HCT116 (cell line): Measurements from ENCODE around the gene AXL. TPM values are rescaled to one million over a fixed set of nuclear protein-coding genes. Genes with fewer than 3 reads are reported as not detected.
A peak's percentile ranks its signal among the peaks of the same experiment; 100 is the strongest.
"Not testable (repeated sequence)": the region's sequence is repeated elsewhere in the genome, so short reads cannot be mapped to it uniquely, and the experiment has no call there.

Experiments used
- ATAC-seq: fragments of 200-7000 bp; cut with Tn5 transposase; 2 replicates; pipeline ENCODE4 v1.9.1; 2020; ENCODE audit warnings: mild to moderate bottlenecking, moderate library complexity
- BruUV-seq: library from RNA; stranded (reverse); fragments of 400-500 nt; replicated peaks from 2 replicates; lab custom pipeline; 2021; lab: Mats Ljungman, UMichigan
- CTCF ChIA-PET: fragments of 300-600 bp; sonication (Branson Sonifier 250); formaldehyde crosslinking; loops from one replicate; lab custom pipeline; 2021; ENCODE audit warnings: antibody characterized with exemption; lab: Charles Lee
- POLR2A ChIA-PET: fragments of 300-600, 350-600 bp; sonication (Branson Sonifier 250); formaldehyde crosslinking; loops from one replicate; lab custom pipeline; 2021; ENCODE audit warnings: antibody characterized with exemption; lab: Charles Lee
- RAD21 ChIA-PET, 2 experiments: fragments of 300-600 bp; sonication (Branson Sonifier 250); formaldehyde crosslinking; loops; one replicate each; lab custom pipeline; 2023; ENCODE audit warnings: low total read pairs in 2 of 2; ENCODE audit not compliant: uncharacterized antibody in 2 of 2, unreplicated experiment in 2 of 2, low non-redundant PET in 1 of 2; lab: Charles Lee
- DNase-seq: peaks from one replicate; pipeline ENCODE4 v3.0.0-alpha.2; 2010; ENCODE audit warnings: low read depth, low spot score
- H2AFZ ChIP-seq: fragments of 200-600 bp; shearing (Covaris generic), sonication (generic); 2 replicates; pipeline ENCODE4 v1.6.1; 2017; ENCODE audit warnings: low read depth, mixed run types, mixed read lengths, antibody characterized with exemption, low read length; ENCODE audit not compliant: poor library complexity, severe bottlenecking
- H3K27ac ChIP-seq: 2 replicates; pipeline ENCODE4 v1.5.1; 2012; ENCODE audit warnings: low read depth, low read length
- H3K27me3 ChIP-seq: fragments of 200-600 bp; sonication (generic); 2 replicates; pipeline ENCODE4 v1.6.1; 2016; ENCODE audit warnings: mixed run types, low read length, mixed read lengths; ENCODE audit not compliant: insufficient read depth
- H3K36me3 ChIP-seq, 2 experiments: fragments of 200-500 bp in 1 of 2; fragments of 200-600 bp in 1 of 2; sonication (Bioruptor generic) in 1 of 2; sonication (generic) in 1 of 2; 2 replicates each; pipeline versions ENCODE4 v1.5.1 to v1.6.1; 2014 to 2016; ENCODE audit warnings: low read length in 2 of 2, inconsistent platforms in 1 of 2, mixed read lengths in 1 of 2, mixed run types in 1 of 2; ENCODE audit not compliant: insufficient read depth in 2 of 2, control insufficient read depth in 1 of 2
- H3K4me1 ChIP-seq, 2 experiments: fragments of 200-600 bp in 1 of 2; sonication (generic) in 1 of 2; 2 replicates each; pipeline versions ENCODE4 v1.5.1 to v1.6.1; 2012 to 2017; ENCODE audit warnings: low read length in 2 of 2, inconsistent platforms in 1 of 2, mild to moderate bottlenecking in 1 of 2, mixed read lengths in 1 of 2, mixed run types in 1 of 2, moderate library complexity in 1 of 2; ENCODE audit not compliant: insufficient read depth in 2 of 2, control insufficient read depth in 1 of 2
- H3K4me2 ChIP-seq: fragments of 200-600 bp; sonication (generic); 2 replicates; pipeline ENCODE4 v1.6.1; 2017; ENCODE audit warnings: mixed run types, low read length, mixed read lengths
- H3K4me3 ChIP-seq, 2 experiments: fragments of 200-600 bp in 1 of 2; sonication (generic) in 1 of 2; replicated peaks in 1 of 2; 2 replicates each; pipeline ENCODE4 v1.5.1; 2011 to 2016; ENCODE audit warnings: low read length in 2 of 2, control low read depth in 1 of 2, low read depth in 1 of 2, mild to moderate bottlenecking in 1 of 2, mixed read lengths in 1 of 2, mixed run types in 1 of 2
- H3K79me2 ChIP-seq: fragments of 200-600 bp; sonication (generic); 2 replicates; pipeline ENCODE4 v1.6.1; 2017; ENCODE audit warnings: mild to moderate bottlenecking, mixed run types, low read length, moderate library complexity, mixed read lengths; ENCODE audit not compliant: insufficient read depth
- H3K9ac ChIP-seq: fragments of 200-600 bp; sonication (generic); 2 replicates; pipeline ENCODE4 v1.6.1; 2016; ENCODE audit warnings: low read length, mixed read lengths
- H3K9me2 ChIP-seq: fragments of 200-600 bp; sonication (generic), shearing (Covaris generic); 2 replicates; pipeline ENCODE4 v1.6.1; 2017; ENCODE audit warnings: mixed run types, mild to moderate bottlenecking, moderate library complexity; ENCODE audit not compliant: insufficient read depth
- H3K9me3 ChIP-seq, 2 experiments: fragments of 200-500 bp in 1 of 2; fragments of 200-600 bp in 1 of 2; sonication (Bioruptor generic) in 1 of 2; sonication (generic) in 1 of 2; 2 replicates each; pipeline ENCODE4 v1.6.1; 2014 to 2017; ENCODE audit warnings: low read length in 2 of 2, mixed read lengths in 2 of 2, inconsistent platforms in 1 of 2, low read depth in 1 of 2, mild to moderate bottlenecking in 1 of 2, mixed run types in 1 of 2, moderate library complexity in 1 of 2; ENCODE audit not compliant: control insufficient read depth in 1 of 2, insufficient read depth in 1 of 2
- H4K20me1 ChIP-seq: fragments of 200-600 bp; sonication (generic), shearing (Covaris generic); 2 replicates; pipeline ENCODE4 v1.6.1; 2017; ENCODE audit warnings: mixed run types, mild to moderate bottlenecking, moderate library complexity; ENCODE audit not compliant: insufficient read depth
- ATF3 ChIP-seq: IDR thresholded peaks from 2 replicates; pipeline ENCODE4 v1.6.1; 2012
- CTCF ChIP-seq, 3 experiments: fragments of 200-600 bp in 1 of 3; sonication (generic) in 1 of 3; IDR thresholded peaks in 2 of 3; conservative IDR thresholded peaks in 1 of 3; 2 replicates each; pipeline ENCODE4 v1.5.1; 2012 to 2017; ENCODE audit warnings: low read depth in 2 of 3, low read length in 2 of 3, antibody characterized with exemption in 1 of 3, borderline replicate concordance in 1 of 3, control low read depth in 1 of 3, mild to moderate bottlenecking in 1 of 3, mixed read lengths in 1 of 3, mixed run types in 1 of 3, moderate library complexity in 1 of 3; ENCODE audit not compliant: insufficient read depth in 1 of 3
- EGR1 ChIP-seq: IDR thresholded peaks from 2 replicates; pipeline ENCODE4 v1.6.1; 2012; ENCODE audit warnings: low read depth
- EZH2phosphoT487 ChIP-seq: fragments of 200-600 bp; IDR thresholded peaks from 2 replicates; pipeline ENCODE4 v1.6.1; 2018; ENCODE audit warnings: antibody characterized with exemption, borderline replicate concordance
- FOSL1 ChIP-seq: IDR thresholded peaks from 2 replicates; pipeline ENCODE4 v1.6.1; 2012; ENCODE audit warnings: low read depth
- MAX ChIP-seq: IDR thresholded peaks from 2 replicates; pipeline ENCODE4 v1.6.1; 2012
- POLR2A ChIP-seq: IDR thresholded peaks from 2 replicates; pipeline ENCODE4 v1.7.0; 2011; ENCODE audit warnings: borderline replicate concordance; ENCODE audit not compliant: insufficient read depth, insufficient read length; ENCODE audit errors: extremely low read depth
- RAD21 ChIP-seq: IDR thresholded peaks from 2 replicates; pipeline ENCODE4 v1.6.1; 2012; ENCODE audit warnings: low read depth, mild to moderate bottlenecking
- TCF7L2 ChIP-seq: IDR thresholded peaks from 2 replicates; pipeline ENCODE4 v1.7.0; 2011; ENCODE audit warnings: borderline replicate concordance, inconsistent platforms; ENCODE audit not compliant: insufficient read depth, insufficient read length; ENCODE audit errors: extremely low read depth
- ZNF274 ChIP-seq: fragments of 200-500 bp; sonication (Bioruptor generic); IDR thresholded peaks from 2 replicates; pipeline ENCODE4 v1.6.1; 2014; ENCODE audit warnings: mild to moderate bottlenecking, low read depth, low read length, inconsistent platforms
- intact Hi-C: fragments of 100-400 bp; cut with micrococcal nuclease; formaldehyde crosslinking; loops from 2 replicates; pipeline ENCODE4 v1.10.0; 2022
- total RNA-seq: library from RNA; stranded (reverse); gene quantifications from one replicate; pipeline ENCODE4 v1.2.1, GENCODE V29; 2021; ENCODE audit not compliant: unreplicated experiment

The AXL gene
- total RNA-seq, 1 experiment from 2014 or later: 47.4 TPM

- H3K9me2 ChIP-seq, H3K9ac ChIP-seq, H3K4me3 ChIP-seq, H3K27me3 ChIP-seq, H3K79me2 ChIP-seq, H3K4me1 ChIP-seq, H3K27ac ChIP-seq, H3K9me3 ChIP-seq, H3K4me2 ChIP-seq, BruUV-seq, H4K20me1 ChIP-seq, H2AFZ ChIP-seq, H3K36me3 ChIP-seq: not testable (repeated sequence)
- POLR2A ChIA-PET: interaction anchor here (0.8 to 1.6 kb wide), 2 partner anchors 14 to 59 kb away, joined by 3 to 22 read pairs; partner anchors contain the start of gene HNRNPUL1
- RAD21 ChIA-PET: interaction anchor here (0.6 to 1.5 kb wide), 7 partner anchors 39 to 230 kb away, joined by 3 to 22 read pairs (median 4); partner anchors contain the start of gene HNRNPUL1 (in 1 of the 2)
- intact Hi-C loops: loop anchor here (1.0 kb wide), 2 partner anchors 58 to 104 kb away; no protein-coding TSS in a partner anchor
- ATAC-seq: peak; percentile 99
- DNase-seq: peak; percentile 75
- CTCF ChIA-PET: interaction anchor here (0.6 to 5.2 kb wide), 21 partner anchors 12 to 455 kb away, joined by 3 to 70 read pairs (median 3); partner anchors contain the start of genes AXL, B9D2, CYP2S1 and HNRNPUL1
- peak; percentile 89 to 94 (median 93) for TF ChIP-seq CTCF (IDR thresholded peaks at IDR 0.05 in 2 of 3, conservative IDR thresholded peaks at IDR 0.05 in 1 of 3; ENCODE audit: borderline replicate concordance in 1 of 3, insufficient read depth in 1 of 3, low read depth in 2 of 3, low read length in 2 of 3)
- peak; percentile 98 for TF ChIP-seq RAD21
Observed at GRCh38 chr19:41204338-41204737, 14.7 kb upstream of the AXL start.

- no peaks in the 10 kb centered on the region for H3K79me2 ChIP-seq
- no peak overlapping the region for H3K4me3 ChIP-seq
- BruUV-seq: no TSS peak
- RAD21 ChIA-PET: no interaction called here
- intact Hi-C loops: no loop called here
- H3K9me2 ChIP-seq: no peaks in the 10 kb centered on the region
- H3K9me3 ChIP-seq: no peaks in the 10 kb centered on the region
- H3K36me3 ChIP-seq: peaks cover 3 to 9% of the 10 kb centered on the region in 2 experiments; a peak in 3 of 4 replicates
- H3K4me1 ChIP-seq: 0 out of 4 replicates have a peak, but pooled peaks cover 0 to 3% of the 10 kb centered on the region in 2 experiments
- TF ChIP-seq EZH2phosphoT487 (no peak), MAX (peak; percentile 14; the same call in 1 of the 2 replicates), POLR2A (no peak), TCF7L2 (no peak), EGR1 (no peak), ATF3 (no peak), ZNF274 (no peak), FOSL1 (no peak), RAD21 (peak; percentile 35)
- POLR2A ChIA-PET: no interaction called here
- no peak for DNase-seq
- no peaks in the 10 kb centered on the region for H4K20me1 ChIP-seq
- no peak; the same call in 1 of the 2 replicates for ATAC-seq
- CTCF ChIA-PET: interaction anchor here (2.9 to 5.2 kb wide), 2 partner anchors 56 to 103 kb away, joined by 22 to 70 read pairs; partner anchors contain the start of gene HNRNPUL1
- no peaks in the 10 kb centered on the region for H3K27me3 ChIP-seq
- H3K4me2 ChIP-seq: no peak overlapping the region
- no peak overlapping the region for H2AFZ ChIP-seq
- H3K9ac ChIP-seq: no peak overlapping the region
- no peak overlapping the region for H3K27ac ChIP-seq
Observed at GRCh38 chr19:41205995-41206394, 13.0 kb upstream of the AXL start.
